ENCODE results near the gene LAMB1.

Gene LAMB1

DNA sequence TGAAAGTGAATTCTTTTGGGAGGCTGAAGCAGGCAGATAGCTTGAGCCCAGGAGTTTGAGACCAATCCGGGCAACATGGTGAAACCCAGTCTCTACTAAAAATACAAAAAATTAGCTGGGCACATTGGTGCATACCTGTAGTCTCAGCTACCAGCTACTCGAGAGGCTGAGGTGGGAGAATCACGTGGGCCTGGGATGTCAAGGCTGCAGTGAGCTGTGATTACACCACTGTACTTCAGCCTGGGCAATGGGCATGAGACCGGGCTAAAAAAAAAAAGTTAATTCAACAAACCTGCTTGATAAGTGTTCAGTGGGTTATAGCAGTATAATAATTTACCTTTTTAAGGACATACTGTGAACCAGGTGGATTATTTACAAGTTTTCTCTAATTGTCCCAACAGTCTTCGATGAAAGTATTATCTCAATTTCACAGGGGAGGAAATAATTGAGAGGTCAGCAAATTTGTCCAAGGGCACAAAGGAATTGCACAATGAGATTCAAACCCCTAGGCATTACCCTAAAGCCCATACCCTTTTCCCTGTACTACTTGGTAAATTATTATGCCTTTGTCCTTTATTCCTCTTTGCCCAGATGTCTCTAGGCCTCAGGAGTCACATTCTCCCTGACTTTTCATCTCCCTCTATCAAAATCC lies 125.1 kb downstream of the LAMB1 start:
- no peak for DNase-seq (ENCODE audit: low read depth in 2 of 2)

DNA sequence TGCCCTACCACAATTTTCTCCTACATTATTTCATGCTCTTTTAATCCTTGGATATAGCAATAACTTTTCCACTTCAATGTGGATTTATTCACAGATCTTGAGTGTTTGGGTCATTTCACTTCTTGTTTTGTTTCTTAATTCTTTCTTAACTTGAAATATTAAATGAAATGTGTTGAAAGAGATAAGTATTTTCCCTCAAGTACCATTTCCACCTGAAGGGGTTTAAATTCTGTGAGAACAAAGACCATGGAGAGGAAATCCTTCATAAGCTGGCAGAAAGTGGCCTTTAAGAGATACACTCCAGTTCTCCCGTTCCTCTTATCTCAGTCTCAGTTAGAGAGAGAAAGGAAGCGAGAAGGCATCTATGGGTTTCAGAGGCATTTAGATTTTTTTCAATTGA lies 126.0 kb downstream of the LAMB1 start:
- DNase-seq (ENCODE audit: low read depth in 2 of 2) = no peak

DNA sequence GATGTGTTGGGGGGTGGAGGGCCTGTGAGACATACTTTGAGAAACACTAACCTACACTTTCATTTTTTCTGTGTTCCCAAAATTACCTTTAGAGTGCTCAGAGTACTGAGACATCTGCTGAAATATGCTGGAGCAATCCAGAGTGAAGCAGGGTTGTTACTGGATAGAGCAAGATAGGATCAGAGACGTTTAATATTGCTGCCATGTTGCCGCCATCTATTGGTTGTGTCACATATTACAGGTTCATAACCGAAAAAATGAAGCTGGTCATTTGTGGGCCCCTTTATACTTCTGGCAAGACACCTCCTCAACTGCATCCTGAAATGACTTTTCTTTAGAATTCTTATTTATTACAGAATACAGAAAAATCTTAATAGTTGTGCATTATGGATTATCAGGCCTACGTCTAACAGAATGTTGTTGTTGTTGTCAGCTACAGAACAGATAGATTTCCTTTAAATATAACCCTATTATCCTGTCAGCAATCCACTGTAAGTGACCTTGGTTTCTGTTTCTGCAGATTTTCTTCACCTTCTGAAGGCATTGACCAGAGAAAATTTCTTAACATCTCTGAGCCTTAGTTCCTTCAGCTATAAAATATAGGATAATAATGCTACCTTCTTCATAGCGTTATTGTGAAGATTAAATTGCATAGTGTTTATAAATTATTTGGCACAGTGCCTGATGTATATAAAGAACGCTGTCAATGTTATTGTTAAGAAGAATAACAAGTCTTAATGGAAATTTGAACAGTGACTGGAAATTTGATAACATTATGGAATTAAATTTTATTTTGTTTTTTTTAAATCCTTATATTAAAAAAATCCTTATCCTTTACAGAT lies 128.1 kb downstream of the LAMB1 start:
- no peak for DNase-seq (ENCODE audit: low read depth in 2 of 2)

DNA sequence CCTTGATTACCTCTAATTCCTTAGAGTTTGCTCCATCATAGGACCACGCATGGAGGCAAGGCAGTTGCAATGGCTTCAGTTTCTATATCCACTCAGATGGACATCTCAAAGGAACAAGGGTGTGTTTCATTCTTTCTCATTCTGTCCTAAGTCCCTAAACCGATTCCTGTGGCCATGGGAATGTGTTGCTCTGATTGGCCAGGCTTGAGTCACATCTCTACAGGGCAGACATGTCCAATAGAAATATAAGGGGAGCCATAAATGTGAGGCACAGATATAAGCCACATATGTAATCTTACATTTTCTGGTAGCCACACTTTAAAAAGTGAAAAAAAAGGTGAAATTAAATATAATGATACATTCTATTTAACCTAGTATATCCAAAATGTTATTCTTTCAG lies 128.8 kb downstream of the LAMB1 start:
- DNase-seq (ENCODE audit: low read depth in 2 of 2) = no peak
